ENCODE data around the gene BACH2. TPM values are rescaled to one million over a fixed set of nuclear protein-coding genes. Genes with fewer than 3 reads are reported as not detected.

Gene BACH2
- total and polyA plus RNA-seq, 2 of the 8 experiments (the other 6 are each of a cell fraction or from before 2014, with no cell fraction given), result 1.9 to 5.9 TPM

GRCh38 chr6:89886378-89887120 lies 410.1 kb downstream of the BACH2 start:
- CTCF ChIA-PET (ENCODE audit: partially characterized antibody), result interaction anchor here (0.7 to 1.9 kb wide), 6 partner anchors 9 to 257 kb away, joined by 3 to 5 read pairs (median 3); no protein-coding TSS in a partner anchor
- POLR2A ChIA-PET (ENCODE audit: partially characterized antibody), result no interaction called here
- H2AFZ ChIP-seq (ENCODE audit: low read length), result no peak overlapping the region; the same call in 1 of the 2 replicates

More at GRCh38 chr6:89886378-89887120, 410.1 kb downstream of the BACH2 start:
- no peak overlapping the region for H3K56ac ChIP-seq (replicated peaks; ENCODE audit: insufficient read length, low read depth, low read length)
- H3K27me3 ChIP-seq (replicated peaks in 1 of 4; ENCODE audit: control insufficient read depth in 3 of 4, extremely low read depth in 1 of 4, insufficient read depth in 3 of 4, low read length in 3 of 4), result no peaks in the 10 kb centered on the region
- H3K79me1 ChIP-seq (ENCODE audit: low read depth, low read length), result no peaks in the 10 kb centered on the region
- no peaks in the 10 kb centered on the region for H3K36me3 ChIP-seq (ENCODE audit: control insufficient read depth in 2 of 4, insufficient read depth in 4 of 4, low read length in 3 of 4)
- no peak overlapping the region for H2BK20ac ChIP-seq (ENCODE audit: low read length)
- H3K4ac ChIP-seq (replicated peaks; ENCODE audit: insufficient read length, low read depth, low read length), result no peak overlapping the region
- no peak overlapping the region for H4K5ac ChIP-seq (ENCODE audit: insufficient read length, low read depth, low read length)
- H3K23ac ChIP-seq (ENCODE audit: insufficient read length), result no peak overlapping the region
- DNase-seq (ENCODE audit: low read depth in 1 of 2, low spot score in 2 of 2) (no peak), FAIRE-seq (no peak)
- peaks cover 0 to 4% (median 0%) of the 10 kb centered on the region in 4 experiments; a peak in 2 of 7 replicates for H3K4me1 ChIP-seq (replicated peaks in 1 of 4; ENCODE audit: control insufficient read depth in 3 of 4, insufficient read depth in 4 of 4, low read length in 3 of 4)
- H3K79me2 ChIP-seq (ENCODE audit: control insufficient read depth in 1 of 2, insufficient read depth in 2 of 2, low read length in 2 of 2), result no peaks in the 10 kb centered on the region
- TF ChIP-seq POLR2A (IDR thresholded peaks at IDR 0.05; ENCODE audit: control extremely low read depth in 1 of 2, low read depth in 2 of 2, low read length in 2 of 2), result no peak
- TF ChIP-seq KDM4A (IDR thresholded peaks at IDR 0.05; ENCODE audit: low read depth, low read length, severe bottlenecking), result no peak
- no peak for TF ChIP-seq ZNF274 (IDR thresholded peaks at IDR 0.05; ENCODE audit: borderline replicate concordance, extremely low read depth, low read length)
- TF ChIP-seq, protein P1, sequence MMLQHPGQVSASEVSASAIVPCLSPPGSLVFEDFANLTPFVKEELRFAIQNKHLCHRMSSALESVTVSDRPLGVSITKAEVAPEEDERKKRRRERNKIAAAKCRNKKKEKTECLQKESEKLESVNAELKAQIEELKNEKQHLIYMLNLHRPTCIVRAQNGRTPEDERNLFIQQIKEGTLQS (IDR thresholded peaks at IDR 0.05; ENCODE audit: insufficient read depth, low read depth, low read length), result no peak
- H3K27ac ChIP-seq (ENCODE audit: low read depth, low read length), result no peak overlapping the region
- H2BK12ac ChIP-seq (ENCODE audit: low read depth, low read length), result no peak overlapping the region
- no peak overlapping the region for H3K18ac ChIP-seq (ENCODE audit: extremely low read depth, low read length)
- H4K20me1 ChIP-seq (replicated peaks in 1 of 2; ENCODE audit: control insufficient read depth in 1 of 2, insufficient read depth in 2 of 2, low read length in 2 of 2), result no peaks in the 10 kb centered on the region
- no peak overlapping the region for H2BK120ac ChIP-seq (replicated peaks; ENCODE audit: low read depth, low read length)
- no peak overlapping the region for H3K14ac ChIP-seq (ENCODE audit: insufficient read length)
- 97% methylated on average over 42 of the region's 44 CpGs; no CpG with 5 or more reads in 1 of the 2 experiments for whole genome bisulfite sequencing, 2 experiments (ENCODE audit: extremely low coverage in 1 of 2, insufficient coverage in 1 of 2, insufficient read length in 1 of 2, insufficient replicate concordance in 2 of 2, low coverage in 1 of 2, low lambda C conversion rate in 2 of 2, missing lambda C conversion rate in 1 of 2)
- H4K8ac ChIP-seq (ENCODE audit: extremely low read depth, insufficient read depth, low read length), result peak overlapping the region; percentile 69; the same call in 1 of the 2 replicates
- H2BK5ac ChIP-seq (ENCODE audit: low read depth, low read length), result no peak overlapping the region
- no peaks in the 10 kb centered on the region; the same call in 1 of the 2 replicates for H3K23me2 ChIP-seq (ENCODE audit: low read depth, low read length)
- H4K91ac ChIP-seq (replicated peaks; ENCODE audit: insufficient read length, low read length), result no peak overlapping the region
- H2BK15ac ChIP-seq (ENCODE audit: low read length), result no peak overlapping the region
- H3K4me3 ChIP-seq (ENCODE audit: extremely low read depth in 1 of 4, insufficient read depth in 2 of 4, low read depth in 3 of 4, low read length in 4 of 4), result no peak overlapping the region
- H3K9ac ChIP-seq (replicated peaks in 1 of 4; ENCODE audit: extremely low read depth in 1 of 4, low read depth in 3 of 4, low read length in 3 of 4), result no peak overlapping the region
- H3K4me2 ChIP-seq (ENCODE audit: insufficient read depth in 1 of 2, low read depth in 2 of 2, low read length in 2 of 2), result no peak overlapping the region
- no peak overlapping the region for H2AK5ac ChIP-seq (ENCODE audit: low read depth, low read length)
- H3K9me3 ChIP-seq (ENCODE audit: insufficient read depth in 2 of 2, low read depth in 1 of 2, low read length in 1 of 2), result no peaks in the 10 kb centered on the region
